NCI-H1436 (cell line): ENCODE results near the gene APEH.

Source experiments
- DNase-seq: peaks from one replicate; lab custom pipeline; 2025; lab: John Stamatoyannopoulos, UW

The APEH gene

GRCh38 chr3:49714728-49715550 lies 40.8 kb downstream of the APEH start:
- DNase-seq: no peak

- DNase-seq: no peak
Observed at GRCh38 chr3:49715611-49716121, 41.5 kb downstream of the APEH start.

GRCh38 chr3:49716169-49716568 lies 42.0 kb downstream of the APEH start:
- DNase-seq: no peak

GRCh38 chr3:49716691-49717210 lies 42.6 kb downstream of the APEH start:
- no peak for DNase-seq

- DNase-seq: no peak
Observed at GRCh38 chr3:49717211-49717958, 43.2 kb downstream of the APEH start.

GRCh38 chr3:49717959-49718857 lies 44.1 kb downstream of the APEH start:
- no peak for DNase-seq

GRCh38 chr3:49718858-49719213 lies 44.7 kb downstream of the APEH start:
- DNase-seq: no peak

- DNase-seq: peak; percentile 87
Observed at GRCh38 chr3:49719214-49719884, 45.2 kb downstream of the APEH start, which contains the start of gene AMIGO3. TSS of gene AMIGO3 (minus strand) at chr3:49719684. CDS start at chr3:49719465, 219 bp downstream.

GRCh38 chr3:49720855-49721595 lies 46.9 kb downstream of the APEH start:
- DNase-seq: no peak

- no peak for DNase-seq
Observed at GRCh38 chr3:49721596-49721895, 47.4 kb downstream of the APEH start.

- no peak for DNase-seq
Observed at GRCh38 chr3:49721896-49722781, 48.0 kb downstream of the APEH start.

- no peak for DNase-seq
Observed at GRCh38 chr3:49722896-49723295, 48.7 kb downstream of the APEH start.

- no peak for DNase-seq
Observed at GRCh38 chr3:49723296-49723627, 49.1 kb downstream of the APEH start.

- peak; percentile 88 for DNase-seq
Observed at GRCh38 chr3:49723628-49724551, 49.7 kb downstream of the APEH start, which contains the start of gene GMPPB. TSS of gene GMPPB (minus strand) at chr3:49723951. CDS start at chr3:49723726, 225 bp downstream.

- no peak for DNase-seq
Observed at GRCh38 chr3:49724586-49724985, 50.4 kb downstream of the APEH start.

GRCh38 chr3:49725906-49726681 lies 51.9 kb downstream of the APEH start:
- no peak for DNase-seq

GRCh38 chr3:49727154-49727923 lies 53.2 kb downstream of the APEH start:
- no peak for DNase-seq
